Measurements from ENCODE around the gene ZBP1. TPM values are rescaled to one million over a fixed set of nuclear protein-coding genes. Genes with fewer than 3 reads are reported as not detected.

Gene ZBP1
- total RNA-seq, 5 donors from 2014 or later (not counting 1 experiment from before 2014, with no cell fraction given), result 8.6 to 41.1 (median 20.6) TPM

DNA sequence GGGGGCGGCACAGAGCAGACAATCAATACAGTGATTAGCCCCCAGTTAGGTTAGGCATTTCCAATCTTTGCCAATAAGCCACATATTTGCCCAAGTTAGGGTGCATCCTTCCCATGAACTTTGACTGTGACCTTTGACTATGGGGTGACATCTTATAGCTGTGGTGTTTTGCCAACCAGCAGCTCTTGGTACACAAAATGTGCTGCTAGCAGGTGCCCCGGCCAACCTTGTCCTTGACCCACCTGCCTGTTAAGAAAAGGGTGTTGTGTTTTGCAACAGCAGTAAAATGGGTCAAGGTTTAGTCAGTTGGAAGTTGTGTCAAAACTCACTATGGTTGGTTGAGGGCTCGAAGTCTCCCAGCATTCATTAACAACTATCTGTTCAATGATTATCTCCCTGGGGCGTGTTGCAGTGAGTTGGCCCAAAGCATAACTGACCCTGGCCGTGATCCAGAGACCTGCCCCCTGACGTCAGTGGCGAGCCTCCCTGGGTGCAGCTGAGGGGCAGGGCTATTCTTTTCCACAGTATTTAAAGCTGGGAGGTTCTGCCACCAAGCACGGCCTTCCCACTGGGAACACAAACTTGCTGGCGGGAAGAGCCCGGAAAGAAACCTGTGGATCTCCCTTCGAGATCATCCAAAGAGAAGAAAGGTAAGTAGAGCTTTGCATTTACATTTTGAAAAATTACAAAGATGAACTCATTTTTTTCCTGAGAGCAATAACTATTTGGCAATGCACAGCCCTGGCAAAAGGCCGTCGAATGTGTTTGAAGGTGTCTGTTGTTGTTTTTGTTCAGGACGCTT lies 59.5 kb downstream of the ZBP1 start, which contains the start of gene PCK1:
PCK1 (plus strand) TSS at position 557 of the 802 bp plus-strand sequence. CDS start 302 bp downstream, outside the sequence.
- H3K27ac Mint-ChIP-seq, result no peak within 1 kb of the TSS
- DNase-seq, result no peak

DNA sequence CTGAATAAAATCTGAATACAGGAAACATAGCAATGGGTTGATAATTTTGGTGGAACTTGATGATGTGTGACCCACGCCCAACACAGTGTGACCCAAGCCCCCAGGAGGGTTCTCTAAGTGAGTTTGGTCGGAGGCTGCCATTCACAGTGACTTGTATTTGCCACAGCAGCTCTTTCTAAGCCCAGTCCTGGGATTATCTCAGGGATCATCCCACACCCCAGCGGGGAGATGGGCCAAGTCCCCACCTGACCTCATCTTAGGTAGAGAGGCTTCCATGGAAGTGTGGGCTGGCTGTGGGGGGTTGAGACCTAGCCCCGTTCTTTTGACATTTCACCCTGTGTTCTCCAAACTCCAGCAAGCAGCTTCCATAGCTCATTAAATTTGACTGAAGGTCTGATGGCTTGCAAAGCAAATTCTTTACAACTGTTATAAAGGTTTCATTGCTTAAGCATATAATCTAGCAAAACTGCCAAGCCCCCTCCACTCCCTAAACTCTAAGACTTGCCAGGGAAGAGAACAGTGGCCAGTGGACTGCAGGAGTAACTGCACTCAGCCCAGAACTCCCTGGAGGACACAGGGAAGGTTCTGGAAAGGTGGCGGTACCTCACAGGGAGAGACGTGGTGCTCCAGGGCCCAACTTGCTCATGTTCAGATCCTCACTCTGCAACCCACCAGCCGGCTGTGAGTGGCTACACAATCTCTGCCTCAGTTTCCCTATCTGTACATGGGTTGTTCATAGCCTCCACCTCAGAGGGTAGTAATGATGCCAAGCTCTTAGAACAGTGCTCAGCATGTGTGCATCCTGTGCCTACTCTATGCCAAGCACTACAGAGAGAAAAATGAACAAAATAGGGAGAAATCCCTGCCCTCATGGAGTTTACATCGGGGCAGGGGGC lies 60.3 kb downstream of the ZBP1 start:
- ChIA-PET POLR2A (no interaction called here), CTCF (no interaction called here)
- ATAC-seq (replicated peaks in 1 of 4), result no peak
- Histone ChIP-seq H3K36me3 (ENCODE audit: control insufficient read depth in 2 of 2, extremely low read depth in 1 of 2, insufficient read depth in 1 of 2, low read length in 1 of 2) (no peaks in the 10 kb centered on the region), H3K9me3 (no peaks in the 10 kb centered on the region), H3K27ac (ENCODE audit: low read length) (no peak overlapping the region), H3K4me1 (ENCODE audit: control insufficient read depth in 1 of 2, extremely low read depth in 1 of 2, insufficient read depth in 2 of 2, low read length in 2 of 2) (no peaks in the 10 kb centered on the region), H3K4me3 (ENCODE audit: control insufficient read depth in 1 of 2, extremely low read depth in 1 of 2, low read length in 1 of 2) (no peak overlapping the region), H3K27me3 (replicated peaks in 1 of 2; ENCODE audit: control insufficient read depth in 2 of 2, extremely low read depth in 1 of 2, insufficient read depth in 2 of 2, low read length in 1 of 2) (peaks cover 0 to 36% of the 10 kb centered on the region in 2 experiments)
- Mint-ChIP-seq H3K36me3 (no peaks in the 10 kb centered on the region), H3K27me3 (peaks cover 35 to 40% of the 10 kb centered on the region in 2 donors), H3K4me3 (no peak overlapping the region), H3K4me1 (no peaks in the 10 kb centered on the region), H3K27ac (no peak overlapping the region), H3K9me3 (no peaks in the 10 kb centered on the region)
- no peak for DNase-seq
- WGBS (ENCODE audit: insufficient coverage), result 71% methylated on average over 4 of the region's 8 CpGs

More for the DNA sequence above, 59.5 kb downstream of the ZBP1 start, which contains the start of gene PCK1:
- Histone ChIP-seq H3K9me3 (no peaks in the 10 kb centered on the region), H3K36me3 (ENCODE audit: control insufficient read depth in 2 of 2, extremely low read depth in 1 of 2, insufficient read depth in 1 of 2, low read length in 1 of 2) (no peaks in the 10 kb centered on the region), H3K4me3 (ENCODE audit: control insufficient read depth in 1 of 2, extremely low read depth in 1 of 2, low read length in 1 of 2) (no peak within 1 kb of the TSS), H3K27ac (ENCODE audit: low read length) (no peak within 1 kb of the TSS), H3K27me3 (replicated peaks in 1 of 2; ENCODE audit: control insufficient read depth in 2 of 2, extremely low read depth in 1 of 2, insufficient read depth in 2 of 2, low read length in 1 of 2) (peaks cover 0 to 40% of the 10 kb centered on the region in 2 experiments), H3K4me1 (ENCODE audit: control insufficient read depth in 1 of 2, extremely low read depth in 1 of 2, insufficient read depth in 2 of 2, low read length in 2 of 2) (no peaks in the 10 kb centered on the region)
- WGBS (ENCODE audit: insufficient coverage), result 55% methylated on average over 5 of the region's 14 CpGs
- Mint-ChIP-seq H3K27me3 (peaks cover 35 to 36% of the 10 kb centered on the region in 2 donors), H3K4me1 (no peaks in the 10 kb centered on the region), H3K9me3 (no peaks in the 10 kb centered on the region), H3K36me3 (no peaks in the 10 kb centered on the region), H3K4me3 (no peak within 1 kb of the TSS)
- ATAC-seq (replicated peaks in 1 of 4), result no peak
- ChIA-PET POLR2A (no interaction called here), CTCF (no interaction called here)

DNA sequence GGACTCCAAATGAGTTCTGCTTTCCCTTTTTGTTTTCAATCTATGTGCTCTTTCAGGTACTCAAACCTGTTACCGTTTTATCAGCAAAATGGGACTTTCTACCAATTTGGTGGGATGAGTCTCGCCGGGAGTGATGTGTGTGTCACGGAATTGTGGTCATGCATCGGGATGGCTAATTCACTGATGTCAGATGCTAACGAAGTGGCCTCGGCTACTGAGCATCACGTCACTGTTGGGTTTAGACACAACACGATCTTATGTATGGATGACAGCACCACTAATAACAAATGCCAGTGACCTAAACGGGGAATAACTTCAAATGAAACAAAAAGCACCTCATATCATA lies 61.0 kb downstream of the ZBP1 start:
- H3K27ac ChIP-seq (ENCODE audit: low read length), result no peak overlapping the region
- no peak for DNase-seq
- no peak overlapping the region for H3K4me3 ChIP-seq (ENCODE audit: control insufficient read depth in 1 of 2, extremely low read depth in 1 of 2, low read length in 1 of 2)
- Mint-ChIP-seq H3K9me3 (no peaks in the 10 kb centered on the region), H3K4me3 (no peak overlapping the region), H3K36me3 (no peaks in the 10 kb centered on the region), H3K4me1 (no peaks in the 10 kb centered on the region), H3K27me3 (peaks cover 32 to 41% of the 10 kb centered on the region in 2 donors), H3K27ac (no peak overlapping the region)
- CTCF ChIA-PET, result no interaction called here
- ATAC-seq (replicated peaks in 1 of 4), result no peak
- 82% methylated on average over 6 of the region's 10 CpGs for whole genome bisulfite sequencing (ENCODE audit: insufficient coverage)
- no peaks in the 10 kb centered on the region for H3K9me3 ChIP-seq
- peaks cover 0 to 34% of the 10 kb centered on the region in 2 experiments for H3K27me3 ChIP-seq (replicated peaks in 1 of 2; ENCODE audit: control insufficient read depth in 2 of 2, extremely low read depth in 1 of 2, insufficient read depth in 2 of 2, low read length in 1 of 2)
- no peaks in the 10 kb centered on the region for H3K4me1 ChIP-seq (ENCODE audit: control insufficient read depth in 1 of 2, extremely low read depth in 1 of 2, insufficient read depth in 2 of 2, low read length in 2 of 2)
- POLR2A ChIA-PET, result no interaction called here
- no peaks in the 10 kb centered on the region for H3K36me3 ChIP-seq (ENCODE audit: control insufficient read depth in 2 of 2, extremely low read depth in 1 of 2, insufficient read depth in 1 of 2, low read length in 1 of 2)

DNA sequence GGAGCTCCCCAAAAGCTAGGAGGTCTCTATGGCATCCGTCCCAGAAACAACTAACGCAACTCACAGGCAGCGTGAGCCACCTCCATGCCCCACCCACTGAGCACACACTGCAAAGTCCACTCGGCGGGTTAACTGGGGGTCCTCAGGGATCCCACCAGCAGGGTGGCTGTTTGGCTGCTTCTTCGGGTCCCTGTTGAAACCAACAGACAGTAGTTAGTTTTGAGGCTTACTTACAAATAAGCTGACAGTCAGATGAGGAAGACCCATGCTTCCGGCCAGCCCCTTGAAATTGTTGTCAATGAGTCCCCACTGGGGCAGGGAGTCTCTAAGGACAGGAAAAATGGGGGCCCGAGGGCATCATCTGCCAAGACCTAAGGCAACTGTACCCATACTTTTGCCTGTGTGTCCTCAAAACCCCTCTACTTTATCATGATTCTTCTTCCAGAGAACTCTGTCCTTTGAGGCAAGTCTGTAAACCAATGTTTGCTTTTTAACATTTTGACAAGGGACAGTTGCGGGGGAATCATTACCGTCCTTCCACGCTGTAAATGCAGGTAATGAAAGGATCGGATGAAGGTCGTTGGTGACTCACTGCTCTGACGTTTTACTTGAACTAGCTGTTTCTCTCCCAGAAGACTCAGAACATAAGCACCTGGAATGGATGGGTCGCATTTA lies 61.5 kb downstream of the ZBP1 start:
- POLR2A ChIA-PET, result no interaction called here
- WGBS (ENCODE audit: insufficient coverage), result 74% methylated on average over 13 of the region's 15 CpGs
- no peaks in the 10 kb centered on the region for H3K36me3 Mint-ChIP-seq
- H3K9me3 Mint-ChIP-seq, result no peaks in the 10 kb centered on the region
- H3K27me3 Mint-ChIP-seq, result peaks cover 32 to 44% of the 10 kb centered on the region in 2 donors
- Histone ChIP-seq H3K4me1 (ENCODE audit: control insufficient read depth in 1 of 2, extremely low read depth in 1 of 2, insufficient read depth in 2 of 2, low read length in 2 of 2) (no peaks in the 10 kb centered on the region), H3K36me3 (ENCODE audit: control insufficient read depth in 2 of 2, extremely low read depth in 1 of 2, insufficient read depth in 1 of 2, low read length in 1 of 2) (no peaks in the 10 kb centered on the region), H3K4me3 (ENCODE audit: control insufficient read depth in 1 of 2, extremely low read depth in 1 of 2, low read length in 1 of 2) (no peak overlapping the region), H3K27ac (ENCODE audit: low read length) (no peak overlapping the region), H3K27me3 (replicated peaks in 1 of 2; ENCODE audit: control insufficient read depth in 2 of 2, extremely low read depth in 1 of 2, insufficient read depth in 2 of 2, low read length in 1 of 2) (peaks cover 0 to 31% of the 10 kb centered on the region in 2 experiments), H3K9me3 (no peaks in the 10 kb centered on the region)
- DNase-seq (no peak), ATAC-seq (replicated peaks in 1 of 4) (no peak)
- H3K27ac Mint-ChIP-seq, result no peak overlapping the region
- CTCF ChIA-PET, result no interaction called here
- no peak overlapping the region for H3K4me3 Mint-ChIP-seq
- H3K4me1 Mint-ChIP-seq, result no peaks in the 10 kb centered on the region

DNA sequence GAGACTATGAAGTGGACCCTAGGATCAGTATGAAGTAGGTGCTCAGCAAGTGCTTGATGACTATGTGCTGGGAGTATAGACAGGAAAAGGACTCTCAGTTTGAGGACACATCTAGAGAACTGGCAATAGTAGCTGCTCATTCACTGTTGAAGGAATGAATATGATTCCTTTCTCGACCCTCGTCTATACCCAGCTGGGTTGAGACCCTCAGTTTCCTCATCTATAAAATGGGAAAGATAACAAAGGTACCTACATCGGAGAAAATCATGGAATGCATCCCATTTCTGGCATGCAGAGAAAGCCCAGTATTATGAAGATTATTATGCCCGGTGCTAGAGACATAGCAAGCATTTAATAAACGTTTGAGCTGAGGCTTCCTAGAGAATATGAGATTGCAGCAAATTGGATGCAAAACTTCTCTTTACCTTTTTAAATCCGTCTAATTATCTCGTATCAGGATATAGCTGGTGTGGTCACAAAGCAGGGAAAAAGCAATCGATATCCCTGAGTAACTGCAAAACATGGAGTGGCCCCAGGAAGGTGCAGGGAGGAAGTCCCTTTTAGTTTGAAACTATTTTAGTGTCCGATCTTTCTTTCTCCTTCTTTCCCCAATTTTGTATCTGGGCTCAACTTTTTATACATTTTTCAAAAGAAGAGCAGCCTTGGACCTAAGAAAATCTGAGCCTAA lies 62.2 kb downstream of the ZBP1 start:
- Mint-ChIP-seq H3K4me1 (no peaks in the 10 kb centered on the region), H3K4me3 (no peak overlapping the region), H3K9me3 (no peaks in the 10 kb centered on the region), H3K27ac (no peak overlapping the region), H3K27me3 (peaks cover 34 to 44% of the 10 kb centered on the region in 2 donors), H3K36me3 (no peaks in the 10 kb centered on the region)
- no peaks in the 10 kb centered on the region for H3K36me3 ChIP-seq (ENCODE audit: control insufficient read depth in 2 of 2, extremely low read depth in 1 of 2, insufficient read depth in 1 of 2, low read length in 1 of 2)
- peaks cover 0 to 33% of the 10 kb centered on the region in 2 experiments for H3K27me3 ChIP-seq (replicated peaks in 1 of 2; ENCODE audit: control insufficient read depth in 2 of 2, extremely low read depth in 1 of 2, insufficient read depth in 2 of 2, low read length in 1 of 2)
- H3K9me3 ChIP-seq, result no peaks in the 10 kb centered on the region
- DNase-seq (no peak), ATAC-seq (replicated peaks in 1 of 4) (no peak)
- H3K27ac ChIP-seq (ENCODE audit: low read length), result no peak overlapping the region
- ChIA-PET CTCF (no interaction called here), POLR2A (no interaction called here)
- H3K4me1 ChIP-seq (ENCODE audit: control insufficient read depth in 1 of 2, extremely low read depth in 1 of 2, insufficient read depth in 2 of 2, low read length in 2 of 2), result no peaks in the 10 kb centered on the region
- H3K4me3 ChIP-seq (ENCODE audit: control insufficient read depth in 1 of 2, extremely low read depth in 1 of 2, low read length in 1 of 2), result no peak overlapping the region
- 80% methylated on average over 1 of the region's 9 CpGs for WGBS (ENCODE audit: insufficient coverage)

DNA sequence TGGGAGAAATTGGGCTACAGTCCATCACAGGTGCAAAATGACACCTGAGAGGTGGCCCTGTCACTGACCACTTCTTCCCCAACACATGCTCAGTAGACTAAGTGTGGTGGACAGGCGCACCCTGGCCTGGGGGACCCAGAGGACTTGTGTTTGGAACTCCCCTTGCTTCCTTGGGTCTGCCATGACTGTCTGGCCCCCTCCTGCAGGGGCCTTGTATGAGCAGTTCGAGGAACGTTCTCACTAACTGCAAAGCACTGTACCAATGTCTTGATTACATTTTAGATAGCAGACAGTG lies 63.3 kb downstream of the ZBP1 start:
- DNase-seq, result no peak
- WGBS (ENCODE audit: insufficient coverage), result 64% methylated on average over 3 of the region's 3 CpGs
- no peaks in the 10 kb centered on the region for H3K4me1 Mint-ChIP-seq
- no peak overlapping the region for H3K27ac Mint-ChIP-seq
- POLR2A ChIA-PET, result no interaction called here
- CTCF ChIA-PET, result no interaction called here
- H3K9me3 Mint-ChIP-seq, result no peaks in the 10 kb centered on the region
- no peaks in the 10 kb centered on the region for H3K4me1 ChIP-seq (ENCODE audit: control insufficient read depth in 1 of 2, extremely low read depth in 1 of 2, insufficient read depth in 2 of 2, low read length in 2 of 2)
- H3K9me3 ChIP-seq, result no peaks in the 10 kb centered on the region
- no peak overlapping the region for H3K4me3 ChIP-seq (ENCODE audit: control insufficient read depth in 1 of 2, extremely low read depth in 1 of 2, low read length in 1 of 2)
- no peaks in the 10 kb centered on the region for H3K36me3 Mint-ChIP-seq
- no peak for ATAC-seq (replicated peaks in 1 of 4)
- peaks cover 36 to 40% of the 10 kb centered on the region in 2 donors for H3K27me3 Mint-ChIP-seq
- H3K36me3 ChIP-seq (ENCODE audit: control insufficient read depth in 2 of 2, extremely low read depth in 1 of 2, insufficient read depth in 1 of 2, low read length in 1 of 2), result no peaks in the 10 kb centered on the region
- no peak overlapping the region for H3K4me3 Mint-ChIP-seq
- no peak overlapping the region for H3K27ac ChIP-seq (ENCODE audit: low read length)
- peaks cover 0 to 24% of the 10 kb centered on the region in 2 experiments for H3K27me3 ChIP-seq (replicated peaks in 1 of 2; ENCODE audit: control insufficient read depth in 2 of 2, extremely low read depth in 1 of 2, insufficient read depth in 2 of 2, low read length in 1 of 2)

Data from T-cell (primary cell).